ENCODE measurements around the gene C11orf91. TPM values are rescaled to one million over a fixed set of nuclear protein-coding genes. Genes with fewer than 3 reads are reported as not detected.
A peak's percentile ranks its signal among the peaks of the same experiment; 100 is the strongest.

The C11orf91 gene
- total RNA-seq, 1 experiment from 2014 or later: not detected

DNA sequence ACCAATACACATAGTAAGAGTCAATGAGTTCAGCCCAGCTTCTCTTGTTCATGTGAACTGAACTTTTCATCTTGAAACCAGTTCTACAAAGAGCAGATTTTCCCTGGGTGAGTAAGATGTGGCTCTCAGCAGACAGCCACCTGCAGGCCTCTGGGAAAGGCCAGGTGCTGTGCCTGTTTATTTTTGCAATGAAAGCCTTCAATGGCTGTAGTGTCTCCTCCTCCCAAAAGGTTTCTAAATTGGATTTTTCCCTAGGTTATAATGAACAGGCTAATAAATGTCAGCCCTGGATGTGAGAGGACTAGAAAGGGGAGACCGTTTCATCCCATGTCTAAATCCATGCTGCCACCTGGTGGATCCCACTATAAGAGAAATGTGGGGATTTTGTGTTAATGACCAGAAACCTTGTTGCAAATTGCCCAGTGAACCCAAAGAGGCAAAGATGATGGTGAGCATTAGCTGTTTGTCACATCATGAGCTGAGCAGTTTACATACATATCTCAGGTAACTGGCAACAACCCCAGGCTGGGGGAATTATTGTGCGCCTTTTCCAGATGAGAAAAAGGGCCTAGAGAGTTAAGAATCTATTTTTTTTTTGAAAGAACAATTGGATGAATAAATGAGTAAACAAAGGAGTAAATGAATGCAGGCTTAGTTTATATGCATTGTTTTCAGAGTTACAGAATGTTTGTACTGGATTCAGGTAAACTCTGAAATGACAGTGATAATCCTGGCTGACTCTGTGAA, 12.7 kb downstream of the C11orf91 start:
- Histone ChIP-seq H3K4me2 (peak overlapping the region; percentile 14; the same call in 1 of the 2 replicates), H3K27me3 (ENCODE audit: insufficient read depth, low read depth) (no peaks in the 10 kb centered on the region), H3K27ac (peak overlapping the region; percentile 99), H2AFZ (peak overlapping the region; percentile 25; the same call in 1 of the 2 replicates), H3K36me3 (ENCODE audit: low read depth) (no peaks in the 10 kb centered on the region), H4K20me1 (ENCODE audit: insufficient read depth) (no peaks in the 10 kb centered on the region), H3F3A (ENCODE audit: insufficient read depth, low read depth) (peaks cover 55% of the 10 kb centered on the region), H3K9me3 (ENCODE audit: insufficient read depth, low read depth) (0 out of 2 replicates have a peak, but pooled peaks cover 4% of the 10 kb centered on the region), H3K9me2 (ENCODE audit: insufficient read depth) (no peaks in the 10 kb centered on the region), H3K79me2 (ENCODE audit: low read depth) (no peaks in the 10 kb centered on the region), H3K4me3 (no peak overlapping the region), H3K4me1 (replicated peaks; ENCODE audit: insufficient read depth) (peaks cover 56% of the 10 kb centered on the region)
- TF ChIP-seq, protein P1, sequence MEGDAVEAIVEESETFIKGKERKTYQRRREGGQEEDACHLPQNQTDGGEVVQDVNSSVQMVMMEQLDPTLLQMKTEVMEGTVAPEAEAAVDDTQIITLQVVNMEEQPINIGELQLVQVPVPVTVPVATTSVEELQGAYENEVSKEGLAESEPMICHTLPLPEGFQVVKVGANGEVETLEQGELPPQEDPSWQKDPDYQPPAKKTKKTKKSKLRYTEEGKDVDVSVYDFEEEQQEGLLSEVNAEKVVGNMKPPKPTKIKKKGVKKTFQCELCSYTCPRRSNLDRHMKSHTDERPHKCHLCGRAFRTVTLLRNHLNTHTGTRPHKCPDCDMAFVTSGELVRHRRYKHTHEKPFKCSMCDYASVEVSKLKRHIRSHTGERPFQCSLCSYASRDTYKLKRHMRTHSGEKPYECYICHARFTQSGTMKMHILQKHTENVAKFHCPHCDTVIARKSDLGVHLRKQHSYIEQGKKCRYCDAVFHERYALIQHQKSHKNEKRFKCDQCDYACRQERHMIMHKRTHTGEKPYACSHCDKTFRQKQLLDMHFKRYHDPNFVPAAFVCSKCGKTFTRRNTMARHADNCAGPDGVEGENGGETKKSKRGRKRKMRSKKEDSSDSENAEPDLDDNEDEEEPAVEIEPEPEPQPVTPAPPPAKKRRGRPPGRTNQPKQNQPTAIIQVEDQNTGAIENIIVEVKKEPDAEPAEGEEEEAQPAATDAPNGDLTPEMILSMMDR (conservative IDR thresholded peaks at IDR 0.05): peak; percentile 97
- no peak for TF ChIP-seq EZH2 (IDR thresholded peaks at IDR 0.05; ENCODE audit: low read depth)
- intact Hi-C loops (cut with micrococcal nuclease; ENCODE audit: unreplicated experiment): loop anchor here (1.0 to 2.0 kb wide), 6 partner anchors 54 to 975 kb away; no protein-coding TSS in a partner anchor
- no TSS peak for BruUV-seq (replicated peaks)
- DNase-seq: peak; percentile 61 to 87
- POLR2A ChIA-PET (ENCODE audit: unreplicated experiment): interaction anchor here (0.7 kb wide), 1 partner anchor 123 kb away, joined by 4 read pairs; no protein-coding TSS in a partner anchor
- CTCF ChIA-PET: interaction anchor here (1.4 kb wide), 1 partner anchor 55 kb away, joined by 6 read pairs; no protein-coding TSS in a partner anchor

DNA sequence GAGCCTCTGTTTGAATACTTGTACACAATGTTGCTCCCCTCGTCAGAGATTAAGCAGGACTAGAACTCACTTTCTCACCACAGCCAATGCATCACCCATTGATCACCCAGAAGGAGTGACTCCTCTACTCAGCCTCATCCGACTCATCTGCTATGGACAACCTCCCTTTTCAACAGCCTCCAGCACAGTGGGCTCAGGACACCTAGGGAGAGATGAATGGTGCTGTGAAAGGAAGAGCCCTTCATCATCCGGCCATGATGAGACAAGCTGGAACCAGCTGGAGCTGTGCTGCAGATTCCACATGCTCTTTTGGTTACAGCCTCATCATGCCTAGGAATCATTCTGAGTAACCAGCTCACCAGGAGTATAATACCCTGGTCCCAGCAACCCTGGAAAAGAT, 15.5 kb downstream of the C11orf91 start:
- CTCF ChIA-PET: interaction anchor here (0.6 kb wide), 1 partner anchor 72 kb away, joined by 6 read pairs; no protein-coding TSS in a partner anchor

DNA sequence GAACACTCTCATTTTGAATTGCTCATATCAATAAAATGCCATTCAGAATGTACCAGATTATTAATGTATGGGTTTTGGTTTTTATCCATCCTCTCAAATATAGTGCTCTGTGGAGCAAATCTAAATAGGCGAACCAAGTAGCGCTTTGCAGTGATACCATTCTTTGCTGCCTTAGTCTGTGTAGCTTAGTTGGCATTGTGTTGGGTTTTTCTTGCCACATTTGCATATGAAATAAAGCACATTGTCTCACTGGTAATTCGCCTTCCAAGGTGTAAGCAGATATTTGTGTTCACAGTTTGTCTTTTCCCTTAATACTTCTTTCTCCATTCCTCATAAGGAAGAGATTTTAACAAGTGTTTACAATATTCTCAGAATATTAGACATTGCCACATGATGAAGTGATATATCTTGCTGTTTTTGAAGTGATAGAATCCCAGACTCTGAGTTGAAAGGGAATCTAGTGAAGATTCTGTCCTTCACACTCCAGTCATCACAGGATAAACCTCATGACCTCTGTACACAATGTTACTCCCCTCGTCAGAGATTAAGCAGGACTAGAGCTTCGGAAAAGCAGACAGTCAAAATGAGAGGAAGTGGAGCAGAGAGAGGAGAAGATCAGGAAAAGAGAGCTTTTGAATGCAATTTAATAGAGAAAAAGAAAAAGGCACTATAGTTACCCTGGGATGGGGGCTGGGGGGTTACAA, 16.5 kb downstream of the C11orf91 start:
- DNase-seq: peak in 1 of 2 experiments; percentile 31
- Histone ChIP-seq H3K4me2 (no peak overlapping the region), H4K20me1 (ENCODE audit: insufficient read depth) (no peaks in the 10 kb centered on the region), H3K36me3 (ENCODE audit: low read depth) (no peaks in the 10 kb centered on the region), H3K79me2 (ENCODE audit: low read depth) (no peaks in the 10 kb centered on the region), H2AFZ (no peak overlapping the region), H3F3A (ENCODE audit: insufficient read depth, low read depth) (peaks cover 20% of the 10 kb centered on the region), H3K9me3 (ENCODE audit: insufficient read depth, low read depth) (0 out of 2 replicates have a peak, but pooled peaks cover 14% of the 10 kb centered on the region), H3K9me2 (ENCODE audit: insufficient read depth) (no peaks in the 10 kb centered on the region), H3K4me1 (replicated peaks; ENCODE audit: insufficient read depth) (peaks cover 20% of the 10 kb centered on the region), H3K4me3 (no peak overlapping the region), H3K27me3 (ENCODE audit: insufficient read depth, low read depth) (no peaks in the 10 kb centered on the region), H3K27ac (no peak overlapping the region)
- intact Hi-C loops (cut with micrococcal nuclease; ENCODE audit: unreplicated experiment): no loop called here
- ChIA-PET POLR2A (ENCODE audit: unreplicated experiment) (interaction anchor here (0.5 kb wide), 1 partner anchor 37 kb away, joined by 6 read pairs; no protein-coding TSS in a partner anchor), CTCF (interaction anchor here (0.6 kb wide), 1 partner anchor 775 kb away, joined by 5 read pairs; no protein-coding TSS in a partner anchor)
- BruUV-seq (replicated peaks): no TSS peak
- TF ChIP-seq EZH2 (IDR thresholded peaks at IDR 0.05; ENCODE audit: low read depth): no peak
- TF ChIP-seq, protein P1 (conservative IDR thresholded peaks at IDR 0.05): no peak

More for the DNA sequence above, 15.5 kb downstream of the C11orf91 start:
- H3F3A ChIP-seq (ENCODE audit: insufficient read depth, low read depth): peaks cover 29% of the 10 kb centered on the region
- H4K20me1 ChIP-seq (ENCODE audit: insufficient read depth): no peaks in the 10 kb centered on the region
- H3K27ac ChIP-seq: no peak overlapping the region
- BruUV-seq (replicated peaks): no TSS peak
- no peak overlapping the region for H2AFZ ChIP-seq
- peak in 1 of 2 experiments; percentile 9 for DNase-seq
- POLR2A ChIA-PET (ENCODE audit: unreplicated experiment): no interaction called here
- no peaks in the 10 kb centered on the region for H3K79me2 ChIP-seq (ENCODE audit: low read depth)
- H3K9me3 ChIP-seq (ENCODE audit: insufficient read depth, low read depth): 0 out of 2 replicates have a peak, but pooled peaks cover 14% of the 10 kb centered on the region
- TF ChIP-seq EZH2 (IDR thresholded peaks at IDR 0.05; ENCODE audit: low read depth): no peak
- TF ChIP-seq, protein P1 (conservative IDR thresholded peaks at IDR 0.05): no peak
- no peaks in the 10 kb centered on the region for H3K27me3 ChIP-seq (ENCODE audit: insufficient read depth, low read depth)
- no peaks in the 10 kb centered on the region for H3K9me2 ChIP-seq (ENCODE audit: insufficient read depth)
- H3K4me1 ChIP-seq (replicated peaks; ENCODE audit: insufficient read depth): peaks cover 29% of the 10 kb centered on the region
- H3K4me2 ChIP-seq: no peak overlapping the region
- intact Hi-C loops (cut with micrococcal nuclease; ENCODE audit: unreplicated experiment): no loop called here
- no peak overlapping the region for H3K4me3 ChIP-seq
- H3K36me3 ChIP-seq (ENCODE audit: low read depth): no peaks in the 10 kb centered on the region
